Fibroblast of skin of right quadriceps (primary cell): ENCODE data around the gene PEAR1.

Experiments used
- DNase-seq: peaks from one replicate; pipeline ENCODE4 v3.0.0-alpha.2; 2013

Gene PEAR1

DNA sequence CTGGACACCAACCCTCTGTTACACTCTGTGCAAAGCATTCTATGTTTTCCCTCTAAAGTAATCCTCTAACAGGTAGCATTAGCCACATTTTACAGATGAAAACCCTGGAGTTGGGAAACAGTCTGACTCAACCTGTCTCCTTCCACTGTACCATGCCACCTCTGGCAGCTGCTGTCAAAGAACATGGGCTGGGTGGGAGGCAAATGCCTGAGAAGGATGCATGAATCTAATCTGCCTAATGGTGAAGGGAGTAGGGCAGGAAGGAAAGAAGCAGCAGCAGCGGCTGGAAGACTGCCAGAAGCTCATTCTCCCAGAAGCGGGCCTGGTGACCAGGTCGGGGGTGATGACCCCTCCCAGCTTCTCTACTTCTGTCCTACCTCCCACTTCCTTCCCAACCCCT is 48.7 kb downstream of the PEAR1 start:
- no peak for DNase-seq

DNA sequence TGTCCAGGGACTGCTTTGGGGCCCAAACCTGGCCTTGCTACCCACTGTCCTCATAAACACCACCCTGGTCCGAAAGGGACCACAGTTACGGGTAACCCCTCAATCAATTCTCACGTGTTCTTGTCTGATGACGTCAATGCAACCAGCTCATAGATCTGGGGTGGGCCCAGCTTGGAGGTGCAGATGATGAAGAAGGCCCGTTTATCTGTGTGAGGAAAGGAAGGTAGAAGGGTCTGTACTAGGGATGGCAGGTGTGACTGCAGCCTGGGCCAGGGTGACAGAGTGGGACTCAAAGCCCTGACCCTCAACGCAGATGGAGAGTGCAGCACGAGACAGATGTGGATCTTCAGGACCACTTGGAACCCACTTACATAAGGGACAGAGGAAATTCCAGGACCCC is 49.1 kb downstream of the PEAR1 start:
- no peak for DNase-seq

DNA sequence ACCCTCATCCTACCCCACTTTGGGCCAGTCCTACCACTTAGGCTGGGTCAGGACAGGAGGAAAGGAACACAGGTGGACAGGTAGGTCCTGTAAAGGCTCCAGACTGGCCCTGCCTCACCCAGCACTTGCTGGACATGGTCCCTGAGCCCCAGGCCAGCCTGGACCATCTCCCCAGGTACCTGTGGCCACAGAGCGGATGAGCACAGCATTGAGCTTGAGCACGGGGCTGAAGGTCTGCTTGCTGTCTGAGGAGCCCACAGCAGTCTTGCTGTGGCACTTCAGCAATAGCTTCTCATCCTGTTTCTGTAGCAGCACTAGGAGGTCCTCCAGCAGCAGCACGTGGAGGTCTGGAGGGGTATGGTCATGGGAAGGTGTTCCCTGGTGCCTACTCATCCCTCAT is 50.2 kb downstream of the PEAR1 start:
- DNase-seq = no peak

DNA sequence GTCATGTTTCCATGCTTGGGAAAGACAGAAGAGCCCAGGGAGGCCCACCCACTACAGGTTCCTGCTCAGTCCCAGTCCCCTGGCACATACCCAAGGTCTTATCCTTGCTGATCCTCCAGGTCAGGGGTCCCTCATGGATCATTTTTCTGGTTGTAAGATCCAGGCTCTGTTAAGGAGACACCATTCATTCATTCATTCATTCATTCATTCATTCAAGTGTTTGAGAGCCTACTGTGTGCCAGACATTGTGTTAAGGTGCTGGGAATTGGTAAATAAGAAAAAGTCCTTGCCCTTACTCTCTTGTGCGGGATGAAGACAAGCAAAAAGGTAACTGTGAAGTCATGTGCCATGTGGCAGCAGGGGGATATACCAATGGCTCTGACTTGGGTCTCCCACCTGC is 50.8 kb downstream of the PEAR1 start:
- no peak for DNase-seq

DNA sequence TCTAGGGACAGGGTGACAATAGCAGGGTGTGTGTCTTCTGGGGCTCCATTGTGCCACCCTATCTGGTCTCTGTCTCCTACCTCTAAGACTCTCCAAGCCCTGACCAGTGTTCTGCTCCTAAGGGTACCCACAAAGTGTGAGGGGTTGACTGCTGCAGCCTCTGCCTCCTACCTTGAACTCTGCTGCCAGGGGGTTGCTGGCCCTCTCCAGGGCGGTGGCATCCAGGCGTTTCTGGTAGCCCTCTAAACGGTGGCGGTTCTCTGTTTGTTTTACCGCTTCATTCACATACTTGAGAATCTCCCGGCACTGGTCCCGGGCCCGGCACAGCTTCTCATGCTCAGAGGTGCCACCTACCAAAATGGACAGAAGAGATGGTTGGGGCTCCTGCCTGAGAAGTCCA is 51.3 kb downstream of the PEAR1 start:
- DNase-seq = no peak

DNA sequence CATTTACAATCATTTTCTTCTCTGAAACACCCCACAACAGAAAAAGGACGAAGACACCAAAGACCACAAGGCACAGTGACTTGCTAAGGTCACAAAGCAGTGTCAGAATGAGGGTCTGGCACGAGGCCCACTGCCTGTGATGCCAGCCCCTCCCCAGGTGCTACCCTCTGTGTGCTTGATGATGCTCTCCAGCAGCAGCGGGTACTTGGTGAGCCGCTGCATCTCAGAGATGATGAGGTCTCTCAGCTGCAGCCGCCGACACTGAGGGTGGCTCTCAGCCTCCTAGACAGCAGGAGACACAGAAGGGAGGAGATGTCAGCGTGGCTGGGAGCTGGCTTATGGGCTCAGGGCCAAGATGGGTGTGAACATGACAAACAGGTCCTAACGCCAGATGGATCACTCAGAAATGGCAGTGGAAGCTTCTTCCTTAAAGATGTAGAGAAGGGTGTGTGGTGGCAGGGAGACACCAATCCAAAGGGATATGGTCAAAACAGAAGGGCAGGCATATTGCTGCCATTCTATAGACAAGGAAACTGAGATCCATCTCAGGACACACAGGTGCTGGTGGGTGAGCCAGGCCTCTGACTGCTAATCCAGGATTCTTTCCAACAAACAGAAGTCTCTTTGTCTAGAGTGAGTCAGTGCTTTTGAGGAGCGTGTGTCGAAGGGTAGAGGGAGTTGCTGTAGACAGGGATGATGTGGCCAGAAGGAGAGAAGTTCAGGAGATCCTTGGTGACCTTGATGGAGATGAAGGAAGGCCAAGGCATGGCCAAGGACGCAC is 52.6 kb downstream of the PEAR1 start:
- DNase-seq = no peak

DNA sequence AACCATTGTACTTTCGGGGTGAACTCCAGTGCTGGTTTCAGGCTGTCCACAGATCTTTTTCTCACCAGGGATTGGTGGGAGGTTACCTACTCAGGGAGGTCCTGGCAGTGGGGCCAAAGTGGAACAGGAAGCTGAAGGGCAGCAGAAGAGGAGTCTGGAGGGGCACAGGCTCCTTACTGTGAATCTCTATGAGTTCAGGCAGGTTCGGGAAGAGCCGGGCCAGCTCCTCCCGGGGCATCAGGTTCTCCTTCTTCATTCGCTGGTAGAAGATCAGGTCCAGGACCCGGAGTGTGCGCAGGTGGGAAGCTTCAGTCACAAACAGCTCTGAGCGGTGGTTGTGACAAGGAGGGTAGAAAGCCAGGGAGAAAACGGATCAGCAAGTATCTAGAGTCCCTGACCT is 53.6 kb downstream of the PEAR1 start:
- no peak for DNase-seq

DNA sequence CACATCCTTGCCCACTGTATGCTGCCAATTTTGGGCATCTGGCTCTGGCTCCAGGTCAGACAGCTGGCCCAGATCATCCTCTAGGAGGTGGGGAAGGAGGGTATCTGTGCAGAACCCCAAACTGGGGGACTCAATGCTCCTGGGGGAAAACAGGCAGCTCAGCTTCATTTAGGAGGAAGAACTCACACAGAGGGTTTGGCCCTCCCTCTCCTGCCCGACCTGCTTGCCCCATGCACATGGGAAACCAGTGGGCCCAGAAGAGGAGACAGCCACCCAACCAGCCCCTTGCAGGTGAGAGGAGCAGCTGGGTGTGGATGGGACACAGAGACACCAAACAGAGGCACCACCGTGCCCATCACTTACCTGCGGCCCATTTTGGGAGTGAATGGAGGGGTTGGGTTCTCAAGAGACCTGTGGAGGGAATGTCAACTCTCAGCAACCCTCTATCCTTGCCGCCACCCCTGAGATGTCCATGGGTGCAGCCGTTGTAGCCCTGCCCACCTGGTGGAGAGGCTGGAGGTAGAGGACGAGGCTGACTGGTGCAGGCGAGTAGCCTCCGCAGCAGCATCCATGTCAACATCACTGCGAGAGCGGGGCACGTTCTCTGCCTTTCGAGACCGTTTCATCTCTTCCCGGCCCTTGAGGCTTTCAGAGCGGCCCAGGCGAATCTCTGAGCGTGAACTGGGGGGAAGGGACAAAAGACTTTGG is 54.5 kb downstream of the PEAR1 start:
- no peak for DNase-seq

DNA sequence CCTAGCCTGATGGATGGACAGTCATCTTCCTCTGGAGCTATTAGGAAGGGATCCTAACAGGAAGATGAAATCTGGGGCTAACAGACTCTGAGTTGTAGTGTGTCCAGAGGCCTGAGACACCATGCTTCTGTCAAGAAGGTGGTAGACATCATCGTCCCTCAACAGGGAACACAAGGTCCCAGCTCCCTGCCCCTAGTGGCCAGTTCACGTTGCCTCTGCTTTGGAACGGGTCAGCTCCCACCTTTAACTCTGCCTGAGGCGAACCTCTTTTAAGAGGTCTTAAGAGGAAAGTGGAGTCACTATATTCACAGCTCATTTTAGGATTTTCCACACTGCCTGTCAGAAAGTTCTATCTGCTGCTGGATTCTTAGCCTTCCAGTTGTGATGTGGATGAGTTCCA is 55.2 kb downstream of the PEAR1 start:
- no peak for DNase-seq

DNA sequence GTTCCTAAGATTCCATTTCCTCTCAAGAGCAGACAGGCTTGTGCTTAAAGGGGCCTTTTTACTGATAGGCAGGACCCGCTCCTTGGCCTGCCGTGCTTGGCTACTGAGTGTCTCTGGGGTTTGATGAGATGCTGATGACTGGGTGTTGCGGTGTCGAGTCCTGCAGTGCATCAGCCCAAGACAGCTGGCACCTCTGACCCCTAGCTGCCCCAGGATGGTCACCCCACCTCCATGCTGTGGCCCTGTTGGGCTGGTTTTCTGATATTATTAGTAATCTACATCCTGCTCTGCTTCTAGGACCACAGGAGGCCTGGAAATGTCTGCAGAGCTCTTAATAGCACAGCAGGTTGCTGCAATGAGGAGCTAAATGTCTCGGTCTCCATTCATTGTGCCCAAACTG is 55.6 kb downstream of the PEAR1 start:
- no peak for DNase-seq

DNA sequence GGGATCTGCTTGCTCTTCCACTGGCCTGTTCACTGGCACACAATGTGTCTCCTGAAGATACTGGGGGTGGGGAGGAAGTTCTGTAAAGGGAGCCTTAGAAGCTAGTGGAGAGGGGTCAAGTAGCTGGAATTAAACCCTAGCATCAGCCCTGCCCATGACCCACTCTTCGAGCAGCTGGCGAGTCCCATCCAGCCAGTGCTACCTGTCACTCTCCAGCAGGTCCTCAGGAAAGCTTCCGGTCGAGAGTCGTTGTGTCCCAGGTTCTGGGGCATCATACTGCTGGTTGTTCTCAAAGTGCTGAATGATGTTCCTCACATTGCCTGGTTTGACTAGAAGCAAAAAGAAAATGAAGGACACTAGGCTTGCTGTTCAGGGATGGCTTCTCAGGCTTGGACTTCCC is 57.9 kb downstream of the PEAR1 start:
- DNase-seq = no peak

DNA sequence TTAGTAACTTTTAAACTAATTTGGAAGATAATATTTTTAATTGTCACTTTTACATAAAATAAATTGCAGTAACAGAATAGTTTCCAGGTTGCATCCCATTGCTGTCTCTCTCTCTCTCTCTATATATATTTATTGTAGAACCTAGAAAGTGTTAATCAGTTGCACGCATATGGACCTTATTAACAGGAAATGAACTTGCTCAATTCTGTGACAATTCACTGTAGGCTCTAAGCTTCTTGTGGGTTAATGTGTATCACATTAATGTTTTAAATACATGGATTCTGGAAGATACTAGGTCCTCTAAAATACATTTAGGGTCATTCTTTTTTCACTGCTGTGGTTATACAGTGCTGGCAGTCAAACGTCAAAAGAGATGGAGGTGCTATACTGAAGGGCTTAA is 60.1 kb downstream of the PEAR1 start:
- peak; percentile 18 for DNase-seq

DNA sequence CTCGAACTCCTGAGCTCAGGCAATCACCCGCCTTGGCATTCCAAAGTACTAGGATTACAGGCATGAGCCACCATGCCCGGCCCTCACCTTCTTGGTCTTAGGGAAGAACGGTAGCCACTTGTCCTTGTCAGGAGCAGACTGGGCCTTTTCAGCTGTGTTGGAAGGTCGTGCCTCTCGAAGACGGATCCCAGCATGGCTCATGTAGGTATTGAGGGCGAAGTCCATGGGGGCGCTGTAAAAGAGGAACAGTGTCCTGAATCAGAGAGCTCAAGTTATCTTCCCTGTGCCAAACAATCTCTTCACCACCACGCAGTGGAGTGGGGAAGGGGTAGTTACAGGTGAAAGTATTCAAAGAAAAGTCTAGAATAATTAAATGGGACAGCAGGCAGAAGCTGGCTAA is 62.8 kb downstream of the PEAR1 start:
- DNase-seq = no peak

DNA sequence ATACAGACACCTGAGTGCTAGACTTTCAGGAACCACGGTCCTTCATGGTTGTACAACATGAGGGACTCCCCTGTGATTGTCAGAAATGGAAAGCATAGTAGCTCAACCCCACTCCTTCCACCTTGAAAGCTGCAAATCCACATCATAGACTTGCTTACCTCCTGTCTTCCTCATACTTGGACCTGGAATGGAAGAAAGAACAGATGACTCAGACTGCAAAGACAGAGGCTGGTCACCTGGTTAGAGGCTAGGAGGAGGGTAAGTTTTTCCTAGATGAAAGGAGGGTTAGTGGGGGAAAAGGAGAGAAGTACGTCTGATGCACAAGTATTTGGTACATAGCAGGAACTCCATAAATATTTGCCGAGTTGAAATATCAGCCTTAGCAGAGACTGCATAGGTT is 64.1 kb downstream of the PEAR1 start:
- DNase-seq = no peak

DNA sequence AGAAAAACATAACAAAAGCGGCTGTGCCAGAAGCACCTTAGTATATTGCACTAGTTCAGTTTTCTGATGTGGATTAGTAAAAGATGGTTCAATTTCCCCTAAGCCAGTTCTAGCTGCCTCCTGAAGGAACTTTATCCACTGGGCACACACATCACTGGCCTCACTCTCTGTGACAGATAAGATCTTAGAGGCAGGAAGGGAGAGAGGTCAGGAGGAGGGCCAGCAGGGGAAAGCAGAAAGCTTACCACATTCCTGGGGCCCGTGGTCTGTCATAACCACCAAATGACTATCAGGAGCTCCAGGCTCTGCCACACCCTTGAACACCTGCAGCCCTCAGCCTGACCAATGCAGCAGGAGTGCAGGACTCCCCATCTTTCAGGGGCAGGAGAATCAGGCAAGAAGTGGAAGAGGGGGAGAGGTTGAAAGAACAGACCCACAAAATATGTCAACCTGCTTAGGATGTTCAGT is 64.8 kb downstream of the PEAR1 start:
- DNase-seq = no peak

DNA sequence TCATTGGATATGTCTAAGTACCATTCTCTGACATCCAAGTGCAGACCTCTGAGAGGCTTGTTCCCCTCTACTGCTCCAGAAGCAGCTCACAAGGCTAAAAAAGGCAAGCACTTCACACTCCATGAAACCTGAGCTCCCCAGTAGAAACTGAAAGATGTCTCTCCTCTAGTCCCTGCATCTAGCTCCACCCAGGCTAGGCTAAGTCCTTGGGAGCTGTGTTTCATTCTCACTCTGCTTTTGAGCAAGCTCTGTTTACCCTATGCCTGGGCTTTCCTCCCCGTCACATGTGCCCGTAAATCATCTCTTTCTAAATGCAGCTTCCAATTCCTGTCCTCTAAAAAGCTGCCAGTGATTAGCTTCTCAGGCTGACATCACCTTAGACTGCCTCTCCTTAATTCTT is 65.9 kb downstream of the PEAR1 start:
- peak; percentile 72 for DNase-seq

DNA sequence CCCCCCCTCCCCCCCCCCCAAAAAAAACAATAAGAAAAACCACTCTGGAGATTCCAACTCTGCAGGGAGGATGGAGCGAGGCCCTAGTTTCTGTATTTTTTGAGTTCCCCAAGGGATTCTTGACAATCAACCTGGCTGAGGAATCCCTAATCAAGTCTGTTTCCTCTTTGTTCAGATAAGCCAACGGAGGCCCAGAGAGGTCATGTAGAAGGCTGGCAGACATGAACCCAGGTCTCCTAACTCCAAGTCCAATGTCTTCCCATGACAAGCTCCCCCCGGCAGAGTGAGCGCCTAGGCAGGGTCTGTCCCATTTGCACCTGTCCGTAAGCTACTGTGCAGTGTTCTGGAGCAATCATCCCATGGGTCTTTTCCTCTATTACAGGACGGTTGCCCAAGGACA is 66.4 kb downstream of the PEAR1 start:
- no peak for DNase-seq

DNA sequence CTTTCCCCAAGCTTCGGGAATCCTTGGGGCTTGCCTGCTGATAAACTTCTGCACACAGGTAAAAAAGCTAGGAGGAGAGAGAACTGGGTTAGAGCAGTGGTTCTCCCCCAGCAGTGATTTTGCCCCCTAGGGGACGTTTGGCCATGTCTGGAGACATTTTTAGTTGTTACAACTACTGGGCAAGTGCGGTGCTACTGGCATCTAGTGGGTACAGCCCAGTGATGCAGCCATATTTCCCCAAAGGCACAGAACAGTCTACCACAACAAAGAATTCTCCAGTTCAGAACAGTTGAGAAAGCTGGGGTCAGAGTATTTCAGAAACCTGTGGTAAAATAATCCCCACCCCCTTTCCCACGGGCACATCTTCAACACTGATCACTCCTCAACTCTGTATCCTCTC is 68.2 kb downstream of the PEAR1 start:
- no peak for DNase-seq

DNA sequence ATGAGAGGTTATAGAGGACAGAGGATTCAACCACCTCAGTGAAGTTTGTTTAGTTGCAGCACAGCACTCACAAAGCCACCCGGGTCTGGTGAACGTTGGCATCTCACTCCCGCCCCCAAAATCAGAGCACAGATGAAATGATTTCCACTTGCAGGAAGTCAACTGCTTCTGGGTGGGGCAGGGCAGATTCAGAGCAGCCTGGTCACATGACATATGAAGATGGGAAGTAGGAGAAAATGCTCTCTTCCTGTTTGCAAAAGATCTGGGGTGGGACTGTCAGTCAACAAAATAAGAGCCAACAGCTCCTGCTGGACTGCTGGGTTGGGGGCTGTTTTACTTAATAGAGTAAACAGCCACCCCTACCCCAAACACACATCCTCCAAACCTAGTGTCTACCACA is 70.1 kb downstream of the PEAR1 start:
- no peak for DNase-seq

DNA sequence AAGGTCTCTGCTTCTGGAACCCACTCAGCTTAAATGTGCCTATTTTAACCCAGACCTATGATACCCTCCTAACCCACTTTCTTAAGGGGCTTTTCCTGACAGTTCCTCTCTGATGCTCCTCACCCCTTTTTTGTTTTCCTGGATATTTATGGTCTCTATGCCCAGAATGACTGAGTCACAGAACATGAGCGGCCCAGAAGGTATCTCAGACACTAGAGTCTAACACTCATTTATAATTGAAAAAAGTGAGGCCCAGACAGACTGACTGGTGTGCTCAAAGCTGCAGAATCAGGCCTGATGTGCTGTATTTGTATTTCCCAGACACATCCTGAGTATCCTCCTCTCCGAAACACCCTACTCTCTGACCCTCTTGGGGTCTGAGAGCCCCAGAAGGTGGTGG is 70.9 kb downstream of the PEAR1 start:
- peak; percentile 40 for DNase-seq
